IMR-90 (cell line): Measurements from ENCODE around the gene SIGLEC6. TPM values are rescaled to one million over a fixed set of nuclear protein-coding genes. Genes with fewer than 3 reads are reported as not detected.

Source experiments
- ATAC-seq: fragments of 200-7000 bp; cut with Tn5 transposase; 2 replicates; pipeline ENCODE4 v1.9.1; 2020; ENCODE audit warnings: low read depth, mild to moderate bottlenecking, moderate library complexity
- BruUV-seq: library from RNA; stranded (reverse); fragments of 400-500 nt; replicated peaks from 2 replicates; lab custom pipeline; 2021; lab: Mats Ljungman, UMichigan
- CTCF ChIA-PET: fragments of 300-600 bp; formaldehyde crosslinking; extraction: SDS; loops from one replicate; lab custom pipeline; 2021; ENCODE audit warnings: antibody characterized with exemption; lab: Yijun Ruan, JAX
- POLR2A ChIA-PET: fragments of 300-600 bp; sonication (Branson Sonifier 250); formaldehyde crosslinking; loops from one replicate; lab custom pipeline; 2022; ENCODE audit warnings: antibody characterized with exemption; ENCODE audit not compliant: unreplicated experiment; lab: Charles Lee
- DNase-seq: peaks from one replicate; pipeline ENCODE4 v3.0.0; 2013
- H2AFZ ChIP-seq: replicated peaks from 2 replicates; pipeline ENCODE3; 2013; ENCODE audit warnings: low read length, mild to moderate bottlenecking; ENCODE audit not compliant: poor library complexity
- H2AK5ac ChIP-seq: 2 replicates; pipeline ENCODE4 v1.6.1; 2013; ENCODE audit warnings: low read depth, low read length, inconsistent platforms
- H2AK9ac ChIP-seq: replicated peaks from 2 replicates; pipeline ENCODE3; 2013; ENCODE audit warnings: mild to moderate bottlenecking, low read depth, low read length, moderate library complexity; ENCODE audit not compliant: poor library complexity
- H2BK120ac ChIP-seq: 2 replicates; pipeline ENCODE4 v1.6.1; 2013; ENCODE audit warnings: low read depth, low read length, inconsistent platforms
- H2BK15ac ChIP-seq: 3 replicates; pipeline ENCODE4 v1.6.1; 2013; ENCODE audit warnings: low read depth, low read length, inconsistent platforms
- H2BK20ac ChIP-seq: 2 replicates; pipeline ENCODE4 v1.6.1; 2013; ENCODE audit warnings: low read depth, mild to moderate bottlenecking, inconsistent platforms, low read length, moderate library complexity
- H2BK5ac ChIP-seq: 2 replicates; pipeline ENCODE4 v1.6.1; 2013; ENCODE audit warnings: mild to moderate bottlenecking, low read depth, low read length, inconsistent platforms; ENCODE audit not compliant: poor library complexity, severe bottlenecking
- H3K14ac ChIP-seq: replicated peaks from 2 replicates; pipeline ENCODE4 v1.6.1; 2013; ENCODE audit warnings: low read depth, low read length, inconsistent platforms
- H3K18ac ChIP-seq: 2 replicates; pipeline ENCODE4 v1.6.1; 2013; ENCODE audit warnings: low read depth, low read length, control low read depth
- H3K23ac ChIP-seq: 2 replicates; pipeline ENCODE4 v1.6.1; 2013; ENCODE audit warnings: low read depth, low read length, inconsistent platforms
- H3K27ac ChIP-seq: 2 replicates; pipeline ENCODE4 v1.5.1; 2013; ENCODE audit warnings: mild to moderate bottlenecking, control low read depth, low read length; ENCODE audit not compliant: insufficient read depth
- H3K27me3 ChIP-seq: 2 replicates; pipeline ENCODE4 v1.6.1; 2013; ENCODE audit warnings: low read length; ENCODE audit not compliant: control insufficient read depth, insufficient read depth
- H3K36me3 ChIP-seq: 2 replicates; pipeline ENCODE4 v1.6.1; 2013; ENCODE audit warnings: low read length, mixed read lengths; ENCODE audit not compliant: control insufficient read depth, insufficient read depth
- H3K4ac ChIP-seq: 2 replicates; pipeline ENCODE4 v1.6.1; 2013; ENCODE audit warnings: low read depth, low read length, inconsistent platforms
- H3K4me1 ChIP-seq: 2 replicates; pipeline ENCODE4 v1.6.1; 2013; ENCODE audit warnings: low read length, mixed read lengths; ENCODE audit not compliant: control insufficient read depth, insufficient read depth
- H3K4me2 ChIP-seq: 2 replicates; pipeline ENCODE4 v1.6.1; 2013; ENCODE audit warnings: low read depth, mild to moderate bottlenecking, control low read depth, low read length, moderate library complexity
- H3K4me3 ChIP-seq: 2 replicates; pipeline ENCODE4 v1.5.1; 2013; ENCODE audit warnings: low read depth, mild to moderate bottlenecking, control low read depth, low read length, moderate library complexity; ENCODE audit not compliant: insufficient read depth
- H3K56ac ChIP-seq: 2 replicates; pipeline ENCODE4 v1.6.1; 2013; ENCODE audit warnings: low read length, inconsistent platforms; ENCODE audit not compliant: insufficient read depth; ENCODE audit errors: extremely low read depth
- H3K79me1 ChIP-seq, 2 experiments: 2 replicates each; pipeline ENCODE4 v1.6.1; 2013; ENCODE audit warnings: low read length in 2 of 2, inconsistent platforms in 1 of 2, low read depth in 1 of 2
- H3K9ac ChIP-seq: 2 replicates; pipeline ENCODE4 v1.6.1; 2013; ENCODE audit warnings: low read depth, low read length, control low read depth
- H3K9me1 ChIP-seq: 2 replicates; pipeline ENCODE4 v1.6.1; 2013; ENCODE audit warnings: low read length, inconsistent platforms; ENCODE audit not compliant: insufficient read depth
- H3K9me3 ChIP-seq: 2 replicates; pipeline ENCODE4 v1.6.1; 2013; ENCODE audit warnings: low read length; ENCODE audit not compliant: control insufficient read depth, insufficient read depth
- H4K20me1 ChIP-seq: 2 replicates; pipeline ENCODE4 v1.6.1; 2013; ENCODE audit warnings: low read length, inconsistent platforms; ENCODE audit not compliant: insufficient read depth
- H4K5ac ChIP-seq: 2 replicates; pipeline ENCODE4 v1.6.1; 2013; ENCODE audit warnings: mild to moderate bottlenecking, low read depth, low read length, control low read depth
- H4K8ac ChIP-seq, 2 experiments: 2 replicates each; pipeline ENCODE4 v1.6.1; 2013; ENCODE audit warnings: low read depth in 2 of 2, low read length in 2 of 2, control low read depth in 1 of 2, inconsistent platforms in 1 of 2
- H4K91ac ChIP-seq: 2 replicates; pipeline ENCODE4 v1.6.1; 2013; ENCODE audit warnings: low read depth, low read length, inconsistent platforms; ENCODE audit not compliant: insufficient read depth
- CEBPB ChIP-seq: IDR thresholded peaks from 2 replicates; pipeline ENCODE4 v1.6.1; 2012; ENCODE audit warnings: low read depth, low read length, improper control_type of control experiment
- CHD1 ChIP-seq: IDR thresholded peaks from 2 replicates; pipeline ENCODE4 v1.6.1; 2012; ENCODE audit warnings: low read depth, low read length, improper control_type of control experiment
- ELK1 ChIP-seq: fragments of 150-350 bp; IDR thresholded peaks from 2 replicates; pipeline ENCODE4 v1.6.1; 2016; ENCODE audit warnings: low read depth, mild to moderate bottlenecking, low read length, moderate library complexity, borderline replicate concordance
- NFE2L2 ChIP-seq: fragments of 150-350 bp; IDR thresholded peaks from 2 replicates; pipeline ENCODE4 v1.6.1; 2016; ENCODE audit warnings: low read depth, mild to moderate bottlenecking, low read length
- RAD21 ChIP-seq: IDR thresholded peaks from 2 replicates; pipeline ENCODE4 v1.6.1; 2012; ENCODE audit warnings: low read length, improper control_type of control experiment
- RFX5 ChIP-seq: IDR thresholded peaks from 2 replicates; pipeline ENCODE4 v1.8.0; 2012; ENCODE audit warnings: low read depth, mild to moderate bottlenecking, low read length, moderate library complexity
- SMC3 ChIP-seq: fragments of 150-350 bp; IDR thresholded peaks from 2 replicates; pipeline ENCODE4 v1.6.1; 2016; ENCODE audit warnings: low read depth, mild to moderate bottlenecking, antibody characterized with exemption, low read length, moderate library complexity
- WGBS, 2 experiments: methylation state at CpG; one replicate each; pipeline versions ENCODE4 v1.1.5 to v1.1.7; 2013; ENCODE audit warnings: missing lambda C conversion rate in 2 of 2; ENCODE audit not compliant: insufficient read length in 1 of 2; ENCODE audit errors: extremely low coverage in 2 of 2; 5-methylcytosine and 5-hydroxymethylcytosine counted together
- dilution Hi-C: fragments of 300-500 bp; cut with HindIII; formaldehyde crosslinking; loops from one replicate; pipeline ENCODE4 v1.14.3; 2018; ENCODE audit warnings: low sequenced_read_pairs; ENCODE audit not compliant: unreplicated experiment
- in situ Hi-C: fragments of 300-500 bp; cut with MboI; formaldehyde crosslinking; loops from 3 replicates; pipeline ENCODE4 v1.14.3; 2019; ENCODE audit warnings: low sequenced_read_pairs, inconsistent platforms, mixed read lengths
- intact Hi-C: fragments of 100-400 bp; cut with micrococcal nuclease; formaldehyde crosslinking; loops from 2 replicates; pipeline ENCODE4 v1.10.0; 2022
- polyA plus RNA-seq, 3 experiments: library from polyadenylated mRNA; depleted of rRNA; stranded (reverse); fragments of >200 nt; gene quantifications; 2 replicates each; pipeline ENCODE4 v1.2.3, GENCODE V29; 2012; ENCODE audit warnings: low replicate concordance in 1 of 3
- total RNA-seq: library from RNA; depleted of rRNA; stranded (reverse); fragments of >200 nt; gene quantifications from 2 replicates; pipeline ENCODE4 v1.2.3, GENCODE V29; 2012

SIGLEC6 gene
- total and polyA plus RNA-seq, 2 of the 4 experiments (the other 2 are of a cell fraction) = not detected

GRCh38 chr19:51568456-51568855 lies 37.0 kb upstream of the SIGLEC6 start (continued):
- TF ChIP-seq SMC3 = no peak
- no peak for TF ChIP-seq ELK1
- TF ChIP-seq CEBPB = no peak
- no peak for TF ChIP-seq NFE2L2
- no peak for TF ChIP-seq RAD21

- H3K4ac ChIP-seq = no peak overlapping the region
- no peak overlapping the region for H2AK5ac ChIP-seq
- no peak overlapping the region for H3K14ac ChIP-seq
- no peak overlapping the region for H3K4me2 ChIP-seq
- no peak overlapping the region for H2BK5ac ChIP-seq
- ChIA-PET POLR2A (no interaction called here), CTCF (no interaction called here)
- no peak for TF ChIP-seq CHD1
- no peak for TF ChIP-seq RFX5
- TF ChIP-seq SMC3 = no peak
- H3K79me1 ChIP-seq = peaks cover 0 to 12% of the 10 kb centered on the region in 2 experiments; a peak in 2 of 4 replicates
- H2AK9ac ChIP-seq = no peak overlapping the region
- BruUV-seq = no TSS peak
- H3K56ac ChIP-seq = no peak overlapping the region
- no peak overlapping the region for H3K9ac ChIP-seq
- ATAC-seq (no peak), DNase-seq (no peak)
- H2AFZ ChIP-seq = no peak overlapping the region
- no peaks in the 10 kb centered on the region for H3K9me3 ChIP-seq
- no peak overlapping the region for H2BK120ac ChIP-seq
- in situ Hi-C loops (no loop called here), dilution Hi-C loops (no loop called here), intact Hi-C loops (no loop called here)
- 0 out of 2 replicates have a peak, but pooled peaks cover 7% of the 10 kb centered on the region for H3K9me1 ChIP-seq
- peaks cover 4% of the 10 kb centered on the region; the same call in 1 of the 2 replicates for H3K4me1 ChIP-seq
- no peak overlapping the region for H3K27ac ChIP-seq
- no peak overlapping the region for H2BK15ac ChIP-seq
- H4K91ac ChIP-seq = no peak overlapping the region
- WGBS, 2 experiments = no CpG with 5 or more reads among the region's 4 CpGs
- H3K18ac ChIP-seq = no peak overlapping the region
- no peaks in the 10 kb centered on the region for H4K20me1 ChIP-seq
- H4K5ac ChIP-seq = no peak overlapping the region
- no peaks in the 10 kb centered on the region for H3K36me3 ChIP-seq
- H4K8ac ChIP-seq = no peak overlapping the region
- no peak overlapping the region for H3K23ac ChIP-seq
- H3K4me3 ChIP-seq = no peak overlapping the region
- H2BK20ac ChIP-seq = no peak overlapping the region
- no peaks in the 10 kb centered on the region; the same call in 1 of the 2 replicates for H3K27me3 ChIP-seq
Measured at GRCh38 chr19:51567583-51567982, 36.1 kb upstream of the SIGLEC6 start.
